GM19438 (cell line): ENCODE measurements around the gene SPRYD4.

Experiments used
- ATAC-seq: cut with Tn5 transposase; IDR thresholded peaks from one replicate; pipeline ENCODE4 v1.9.1; 2021; ENCODE audit warnings: low read depth; ENCODE audit not compliant: unreplicated experiment

Gene SPRYD4

GRCh38 chr12:56520048-56520447 is 51.7 kb downstream of the SPRYD4 start:
- ATAC-seq = no peak

GRCh38 chr12:56520506-56520905 is 52.1 kb downstream of the SPRYD4 start:
- ATAC-seq = no peak

GRCh38 chr12:56521209-56521589 is 52.8 kb downstream of the SPRYD4 start:
- ATAC-seq = no peak

- no peak for ATAC-seq
These were observed 53.4 kb downstream of the SPRYD4 start, which contains the start of gene RBMS2 for GRCh38 chr12:56521590-56522371. Gene RBMS2, plus strand, starts transcription at chr12:56521820. Its CDS starts 204 bp downstream, at chr12:56522024.

- no peak for ATAC-seq
These were observed 54.2 kb downstream of the SPRYD4 start for GRCh38 chr12:56522411-56523193.

- ATAC-seq = no peak
These were observed 60.5 kb downstream of the SPRYD4 start for GRCh38 chr12:56528846-56529245.
